Measurements from ENCODE around the gene SLITRK4.

GRCh38 chrX:143635915-143636314, at the start of gene SLITRK4:
- TF ChIP-seq ZNF20 (CRISPR knock-in tag; IDR thresholded peaks at IDR 0.05) (no peak), ZNF274 (CRISPR knock-in tag; IDR thresholded peaks at IDR 0.05) (no peak), CTCF (CRISPR knock-in tag; IDR thresholded peaks at IDR 0.05) (no peak), ZNF343 (CRISPR knock-in tag; IDR thresholded peaks at IDR 0.05) (no peak), GATAD2A (CRISPR knock-in tag; IDR thresholded peaks at IDR 0.05) (no peak), ZSCAN5A (CRISPR knock-in tag; IDR thresholded peaks at IDR 0.05; ENCODE audit: borderline replicate concordance) (no peak), FOXP1 (IDR thresholded peaks at IDR 0.05) (no peak), FOXP1 (CRISPR knock-in tag; IDR thresholded peaks at IDR 0.05) (no peak)

Data from HepG2 (cell line).